H1 (cell line): ENCODE results near the gene ZFAND3. TPM values are rescaled to one million over a fixed set of nuclear protein-coding genes. Genes with fewer than 3 reads are reported as not detected.

Experiments
- CTCF ChIA-PET: fragments of 300-600 bp; sonication (Branson Sonifier 250); formaldehyde crosslinking; loops from one replicate; lab custom pipeline; 2021; ENCODE audit not compliant: partially characterized antibody; lab: Charles Lee
- POLR2A ChIA-PET: fragments of 300-600 bp; sonication (Branson Sonifier 250); formaldehyde crosslinking; loops from one replicate; lab custom pipeline; 2021; ENCODE audit warnings: inconsistent platforms; ENCODE audit not compliant: partially characterized antibody; lab: Charles Lee
- DNase-seq, 2 experiments: peaks; one replicate each; pipeline versions ENCODE4 v3.0.0 to v3.0.0-alpha.2; 2010 to 2022; ENCODE audit warnings: low spot score in 2 of 2, low read depth in 1 of 2, mixed read lengths in 1 of 2
- FAIRE-seq: peaks from 2 replicates; lab custom pipeline; 2011; peaks lifted over from hg19 to GRCh38; lab: Jason Lieb, UNC
- H2AFZ ChIP-seq: 2 replicates; pipeline ENCODE4 v1.8.1; 2012; ENCODE audit warnings: low read length, inconsistent platforms
- H2AK5ac ChIP-seq: 2 replicates; pipeline ENCODE4 v1.6.1; 2013; ENCODE audit warnings: low read depth, low read length
- H2BK120ac ChIP-seq: replicated peaks from 2 replicates; pipeline ENCODE3; 2013; ENCODE audit warnings: low read depth, low read length, inconsistent platforms
- H2BK12ac ChIP-seq: 2 replicates; pipeline ENCODE4 v1.6.1; 2013; ENCODE audit warnings: low read depth, low read length
- H2BK15ac ChIP-seq: 2 replicates; pipeline ENCODE4 v1.6.1; 2013; ENCODE audit warnings: low read length
- H2BK20ac ChIP-seq: 2 replicates; pipeline ENCODE4 v1.6.1; 2013; ENCODE audit warnings: low read length
- H2BK5ac ChIP-seq: 2 replicates; pipeline ENCODE4 v1.6.1; 2013; ENCODE audit warnings: low read depth, low read length
- H3K14ac ChIP-seq: 2 replicates; pipeline ENCODE4 v1.6.1; 2013; ENCODE audit warnings: inconsistent platforms; ENCODE audit not compliant: insufficient read length
- H3K18ac ChIP-seq: 2 replicates; pipeline ENCODE4 v1.6.1; 2013; ENCODE audit warnings: low read length; ENCODE audit errors: extremely low read depth
- H3K23ac ChIP-seq: 2 replicates; pipeline ENCODE4 v1.6.1; 2013; ENCODE audit warnings: inconsistent platforms; ENCODE audit not compliant: insufficient read length
- H3K23me2 ChIP-seq: 2 replicates; pipeline ENCODE4 v1.6.1; 2013; ENCODE audit warnings: low read depth, low read length
- H3K27ac ChIP-seq: 2 replicates; pipeline ENCODE4 v1.6.1; 2011; ENCODE audit warnings: low read depth, low read length, inconsistent platforms
- H3K27me3 ChIP-seq, 4 experiments: replicated peaks in 1 of 4; 1 replicate in 1 of 4; 2 replicates in 3 of 4; pipeline versions ENCODE4 v1.6.1 to v1.8.1; 2011 to 2013; ENCODE audit warnings: low read length in 3 of 4, mild to moderate bottlenecking in 3 of 4, inconsistent platforms in 2 of 4, mixed read lengths in 2 of 4, moderate library complexity in 1 of 4; ENCODE audit not compliant: control insufficient read depth in 3 of 4, insufficient read depth in 3 of 4; ENCODE audit errors: extremely low read depth in 1 of 4
- H3K36me3 ChIP-seq, 4 experiments: 2 replicates each; pipeline versions ENCODE4 v1.6.1 to v1.8.1; 2011 to 2013; ENCODE audit warnings: mild to moderate bottlenecking in 4 of 4, low read length in 3 of 4, moderate library complexity in 2 of 4, control low read depth in 1 of 4, inconsistent platforms in 1 of 4; ENCODE audit not compliant: insufficient read depth in 4 of 4, control insufficient read depth in 2 of 4
- H3K4ac ChIP-seq: replicated peaks from 2 replicates; pipeline ENCODE3; 2013; ENCODE audit warnings: low read length, low read depth, mixed read lengths, inconsistent platforms; ENCODE audit not compliant: insufficient read length
- H3K4me1 ChIP-seq, 4 experiments: replicated peaks in 1 of 4; 1 replicate in 1 of 4; 2 replicates in 3 of 4; pipeline versions ENCODE4 v1.6.1 to v1.8.1; 2011 to 2013; ENCODE audit warnings: low read length in 3 of 4, inconsistent platforms in 2 of 4, mixed read lengths in 1 of 4; ENCODE audit not compliant: insufficient read depth in 4 of 4, control insufficient read depth in 3 of 4
- H3K4me2 ChIP-seq, 2 experiments: 2 replicates each; pipeline versions ENCODE4 v1.6.1 to v1.8.1; 2011 to 2013; ENCODE audit warnings: low read depth in 2 of 2, low read length in 2 of 2, control low read depth in 1 of 2, inconsistent platforms in 1 of 2, mild to moderate bottlenecking in 1 of 2; ENCODE audit not compliant: insufficient read depth in 1 of 2
- H3K4me3 ChIP-seq, 4 experiments: fragments of 200-600, 300-600 bp in 1 of 4; sonication (generic), shearing (Covaris generic), sonication (Bioruptor Twin) in 1 of 4; 2 replicates each; pipeline versions ENCODE4 v1.5.1 to v1.8.1; 2011 to 2016; ENCODE audit warnings: low read length in 4 of 4, low read depth in 3 of 4, control low read depth in 2 of 4, inconsistent platforms in 2 of 4, mild to moderate bottlenecking in 2 of 4, mixed read lengths in 1 of 4, moderate library complexity in 1 of 4; ENCODE audit not compliant: insufficient read depth in 2 of 4; ENCODE audit errors: extremely low read depth in 1 of 4
- H3K56ac ChIP-seq: replicated peaks from 2 replicates; pipeline ENCODE3; 2013; ENCODE audit warnings: low read depth, mild to moderate bottlenecking, mixed read lengths, low read length, inconsistent platforms; ENCODE audit not compliant: insufficient read length
- H3K79me1 ChIP-seq: 2 replicates; pipeline ENCODE4 v1.6.1; 2013; ENCODE audit warnings: low read depth, low read length, control low read depth
- H3K79me2 ChIP-seq, 2 experiments: 2 replicates each; pipeline versions ENCODE4 v1.6.1 to v1.8.1; 2012 to 2013; ENCODE audit warnings: low read length in 2 of 2, mild to moderate bottlenecking in 2 of 2, inconsistent platforms in 1 of 2; ENCODE audit not compliant: insufficient read depth in 2 of 2, control insufficient read depth in 1 of 2
- H3K9ac ChIP-seq, 4 experiments: replicated peaks in 1 of 4; 1 replicate in 1 of 4; 2 replicates in 3 of 4; pipeline versions ENCODE4 v1.6.1 to v1.8.1; 2011 to 2013; ENCODE audit warnings: low read depth in 3 of 4, low read length in 3 of 4, control low read depth in 2 of 4, mild to moderate bottlenecking in 2 of 4, moderate library complexity in 2 of 4, inconsistent platforms in 1 of 4; ENCODE audit errors: extremely low read depth in 1 of 4
- H3K9me3 ChIP-seq, 2 experiments: 2 replicates each; pipeline versions ENCODE4 v1.6.1 to v1.8.1; 2012 to 2013; ENCODE audit warnings: mild to moderate bottlenecking in 2 of 2, moderate library complexity in 2 of 2, control low read depth in 1 of 2, inconsistent platforms in 1 of 2, low read depth in 1 of 2, low read length in 1 of 2, mixed read lengths in 1 of 2; ENCODE audit not compliant: insufficient read depth in 2 of 2
- H4K20me1 ChIP-seq, 2 experiments: replicated peaks in 1 of 2; 2 replicates each; pipeline versions ENCODE3 to v1.8.1; 2011 to 2013; ENCODE audit warnings: inconsistent platforms in 2 of 2, low read length in 2 of 2, mild to moderate bottlenecking in 1 of 2; ENCODE audit not compliant: insufficient read depth in 2 of 2, control insufficient read depth in 1 of 2
- H4K5ac ChIP-seq: 2 replicates; pipeline ENCODE4 v1.6.1; 2013; ENCODE audit warnings: low read length, low read depth, mixed read lengths, inconsistent platforms; ENCODE audit not compliant: insufficient read length
- H4K8ac ChIP-seq: 2 replicates; pipeline ENCODE4 v1.8.0; 2013; ENCODE audit warnings: mild to moderate bottlenecking, moderate library complexity, low read length, inconsistent platforms; ENCODE audit not compliant: insufficient read depth; ENCODE audit errors: extremely low read depth
- H4K91ac ChIP-seq: replicated peaks from 2 replicates; pipeline ENCODE3; 2013; ENCODE audit warnings: low read length, mixed read lengths, inconsistent platforms; ENCODE audit not compliant: insufficient read length
- CEBPB ChIP-seq: IDR thresholded peaks from 2 replicates; pipeline ENCODE4 v1.6.1; 2012; ENCODE audit warnings: low read depth, low read length
- CHD1 ChIP-seq: IDR thresholded peaks from 2 replicates; pipeline ENCODE4 v1.6.1; 2012; ENCODE audit warnings: low read depth, low read length, improper control_type of control experiment
- GABPA ChIP-seq: IDR thresholded peaks from 2 replicates; pipeline ENCODE4 v1.6.1; 2011; ENCODE audit warnings: mild to moderate bottlenecking, low read length, moderate library complexity, borderline replicate concordance; ENCODE audit not compliant: insufficient read depth
- ZNF274 ChIP-seq: IDR thresholded peaks from 2 replicates; pipeline ENCODE4 v1.7.0; 2012; ENCODE audit warnings: low read length, borderline replicate concordance; ENCODE audit errors: extremely low read depth
- WGBS, 2 experiments: shearing (Covaris generic) in 1 of 2; methylation state at CpG; one replicate each; pipeline versions ENCODE4 v1.1.6 to v1.1.7; 2013 to 2015; ENCODE audit warnings: low lambda C conversion rate in 2 of 2, mixed read lengths in 2 of 2, inconsistent platforms in 1 of 2, low coverage in 1 of 2, missing lambda C conversion rate in 1 of 2; ENCODE audit not compliant: insufficient replicate concordance in 2 of 2, insufficient coverage in 1 of 2, insufficient read length in 1 of 2; ENCODE audit errors: extremely low coverage in 1 of 2, missing lambda C conversion rate in 1 of 2; 5-methylcytosine and 5-hydroxymethylcytosine counted together
- polyA plus RNA-seq, 7 experiments: library from polyadenylated mRNA; depleted of rRNA in 3 of 7; stranded (reverse) in 5 of 7; unstranded in 2 of 7; fragments of >200 nt in 5 of 7; fragments of 200-250 nt in 2 of 7; gene quantifications; 1 replicate in 5 of 7; 2 replicates in 1 of 7; 4 replicates in 1 of 7; pipeline versions ENCODE4 v1.2.1 to v1.2.3, GENCODE V29; 2011 to 2013; ENCODE audit warnings: missing spikeins in 2 of 7, mixed read lengths in 2 of 7
- total RNA-seq: library from RNA; stranded (reverse); fragmentation: NEBNext Ultra II Directional; extraction: Animal tissue kit (Norgen Biotek cat#: 25700); gene quantifications from 2 replicates; pipeline ENCODE4 v1.2.1, GENCODE V29; 2021

Gene ZFAND3
- total and polyA plus RNA-seq, 2 of the 8 experiments (the other 6 are each of a cell fraction or from before 2014, with no cell fraction given): 13.0 to 51.3 TPM

DNA sequence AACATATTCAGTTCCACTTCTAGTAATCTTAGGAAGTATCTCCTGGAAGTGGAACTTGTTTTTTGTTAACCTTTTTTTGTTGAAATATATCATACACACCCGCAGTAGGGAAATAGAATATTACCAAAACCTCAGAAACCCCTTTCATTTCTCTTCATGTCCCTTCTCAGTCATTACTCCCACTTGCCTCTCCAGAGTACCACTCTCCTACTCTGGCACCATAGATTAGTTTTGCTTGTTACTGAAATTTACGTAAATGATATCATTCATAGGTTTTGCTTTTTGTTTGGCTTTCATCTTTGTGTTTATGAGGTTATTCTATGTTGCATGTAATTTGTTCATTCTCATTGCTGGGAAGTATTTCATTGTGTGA lies 52.8 kb downstream of the ZFAND3 start:
- no peak for FAIRE-seq
- 68% methylated on average over 2 of the region's 2 CpGs; no CpG with 5 or more reads in 1 of the 2 experiments for WGBS, 2 experiments
- CTCF ChIA-PET: interaction anchor here (0.8 kb wide), 1 partner anchor 12 kb away, joined by 3 read pairs; no protein-coding TSS in a partner anchor

More for the DNA sequence above, 52.8 kb downstream of the ZFAND3 start:
- no peak overlapping the region for H3K14ac ChIP-seq
- H3K18ac ChIP-seq: no peak overlapping the region
- H2AK5ac ChIP-seq: no peak overlapping the region
- no peak overlapping the region for H3K23ac ChIP-seq
- H3K4me2 ChIP-seq: no peak overlapping the region
- H3K9ac ChIP-seq: no peak overlapping the region
- no peak overlapping the region for H4K91ac ChIP-seq
- no peak overlapping the region for H3K4me3 ChIP-seq
- H3K4ac ChIP-seq: no peak overlapping the region
- no peaks in the 10 kb centered on the region for H3K36me3 ChIP-seq
- no peak overlapping the region for H2AFZ ChIP-seq
- no peak overlapping the region for H2BK15ac ChIP-seq
- no peaks in the 10 kb centered on the region for H3K27me3 ChIP-seq
- H2BK5ac ChIP-seq: no peak overlapping the region
- no peak overlapping the region for H4K8ac ChIP-seq
- H3K56ac ChIP-seq: no peak overlapping the region
- no peak overlapping the region for H2BK20ac ChIP-seq
- DNase-seq: no peak
- no peak overlapping the region for H2BK120ac ChIP-seq
- no peak overlapping the region for H4K5ac ChIP-seq
- H3K9me3 ChIP-seq: no peaks in the 10 kb centered on the region
- POLR2A ChIA-PET: no interaction called here
- peaks cover 0 to 90% of the 10 kb centered on the region in 2 experiments; a peak in 3 of 4 replicates for H3K79me2 ChIP-seq
- H4K20me1 ChIP-seq: peaks cover 4 to 8% of the 10 kb centered on the region in 2 experiments
- no peaks in the 10 kb centered on the region for H3K23me2 ChIP-seq
- H3K27ac ChIP-seq: no peak overlapping the region
- TF ChIP-seq CEBPB (no peak), CHD1 (no peak), GABPA (no peak), ZNF274 (no peak)
- TF ChIP-seq, all 59 proteins: peak for 0
- Histone ChIP-seq H3K79me1 (peaks cover 9% of the 10 kb centered on the region; the same call in 1 of the 2 replicates), H2BK12ac (no peak overlapping the region), H3K4me1 (peaks cover 0 to 4% (median 1%) of the 10 kb centered on the region in 4 experiments; a peak in 4 of 7 replicates)
